MM.1S (cell line): ENCODE results near the gene CDH22.

Source experiments
- CTCF ChIP-seq: fragments of 300-600 bp; sonication (generic); IDR thresholded peaks from 2 replicates; pipeline ENCODE4 v1.5.1; 2016; ENCODE audit warnings: antibody characterized with exemption, low read length, mixed read lengths
- EZH2 ChIP-seq: fragments of 300-600 bp; sonication (generic); optimal IDR thresholded peaks from 2 replicates; pipeline ENCODE3; 2017; ENCODE audit warnings: low read depth, mild to moderate bottlenecking, antibody characterized with exemption, low read length, mixed read lengths

GRCh38 chr20:46299078-46299477 is 9.2 kb downstream of the CDH22 start:
- TF ChIP-seq CTCF (no peak), EZH2 (no peak)
